Muscle of leg (tissue), 11 donors: ENCODE results near the gene MEIS3. TPM values are rescaled to one million over a fixed set of nuclear protein-coding genes. Genes with fewer than 3 reads are reported as not detected.
A peak's percentile ranks its signal among the peaks of the same experiment; 100 is the strongest.

Source experiments
- DNase-seq: peaks from one replicate; pipeline ENCODE4 v3.0.0; 2013
- H3K27ac ChIP-seq: one replicate; pipeline ENCODE4 v1.5.1; 2013; ENCODE audit warnings: mild to moderate bottlenecking, low read length, control low read depth
- H3K27me3 ChIP-seq: one replicate; pipeline ENCODE4 v1.6.1; 2013; ENCODE audit warnings: low read length; ENCODE audit not compliant: control insufficient read depth, insufficient read depth
- H3K36me3 ChIP-seq: one replicate; pipeline ENCODE4 v1.6.1; 2013; ENCODE audit warnings: low read length; ENCODE audit not compliant: control insufficient read depth, insufficient read depth
- H3K4me1 ChIP-seq: one replicate; pipeline ENCODE4 v1.6.1; 2013; ENCODE audit warnings: low read length; ENCODE audit not compliant: control insufficient read depth, insufficient read depth
- H3K4me3 ChIP-seq: one replicate; pipeline ENCODE4 v1.5.1; 2013; ENCODE audit warnings: low read length, control low read depth
- H3K9me3 ChIP-seq: replicated peaks from 2 replicates; pipeline ENCODE4 v1.6.1; 2013; ENCODE audit warnings: low read depth, low read length; ENCODE audit not compliant: control insufficient read depth
- WGBS: methylation state at CpG from one replicate; pipeline ENCODE4 v1.1.5; 2013; ENCODE audit warnings: missing lambda C conversion rate; ENCODE audit not compliant: insufficient coverage; 5-methylcytosine and 5-hydroxymethylcytosine counted together
- polyA plus RNA-seq, 8 donors: library from polyadenylated mRNA; unstranded; fragments of 120-200 nt; gene quantifications; one replicate each; pipeline versions ENCODE4 v1.2.1 to v1.2.3, GENCODE V29; 2013; ENCODE audit warnings: inconsistent platforms in 1 of 8, low replicate concordance in 1 of 8; ENCODE audit not compliant: insufficient read length in 8 of 8, insufficient read depth in 1 of 8
- total RNA-seq: library from RNA; stranded (reverse); fragments of 120-200 nt; gene quantifications from one replicate; pipeline ENCODE4 v1.2.4, GENCODE V29; 2013

Gene MEIS3
- total and polyA plus RNA-seq, 9 donors: 7.3 to 11.5 (median 9.6) TPM

DNA sequence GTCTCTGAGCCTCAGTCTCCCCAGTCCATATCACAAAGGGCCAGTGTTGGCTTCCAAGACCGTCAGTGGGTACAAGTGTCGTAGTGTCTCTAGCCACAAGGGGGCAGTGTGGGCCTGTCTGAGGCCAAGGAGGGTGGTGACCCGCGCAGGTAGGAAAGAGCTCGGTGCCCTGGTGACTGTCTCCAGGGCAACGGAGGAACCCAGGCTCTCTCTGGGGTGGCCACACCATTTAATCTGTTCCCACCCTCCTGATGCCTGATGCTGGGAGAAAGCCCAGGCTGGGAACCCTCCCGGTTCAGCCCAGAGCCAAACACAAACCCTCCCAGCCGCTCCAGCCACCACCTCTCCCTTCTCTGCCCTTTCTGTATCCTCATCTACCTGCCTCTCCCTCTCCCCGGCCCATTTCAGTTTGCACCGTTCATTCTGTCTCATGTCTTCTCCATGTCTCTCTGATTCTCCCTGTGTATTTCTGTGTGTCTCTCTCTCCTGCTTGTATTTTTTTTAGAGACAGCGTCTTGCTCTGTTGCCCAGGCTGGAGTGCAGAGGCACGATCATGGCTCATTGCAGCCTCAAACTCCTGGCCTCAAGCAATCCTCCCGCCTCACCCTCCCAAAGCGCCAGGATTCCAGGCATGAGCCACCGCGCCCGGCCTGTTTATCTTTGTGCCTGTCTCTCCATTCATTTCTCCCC lies 17.5 kb upstream of the MEIS3 start:
- peaks cover 21% of the 10 kb centered on the region for H3K27me3 ChIP-seq
- DNase-seq: peak; percentile 62
- no peaks in the 10 kb centered on the region for H3K9me3 ChIP-seq
- H3K4me3 ChIP-seq: no peak overlapping the region
- peaks cover 2% of the 10 kb centered on the region for H3K4me1 ChIP-seq
- no peaks in the 10 kb centered on the region for H3K36me3 ChIP-seq
- 31% methylated on average over 14 of the region's 17 CpGs for WGBS
- H3K27ac ChIP-seq: no peak overlapping the region

DNA sequence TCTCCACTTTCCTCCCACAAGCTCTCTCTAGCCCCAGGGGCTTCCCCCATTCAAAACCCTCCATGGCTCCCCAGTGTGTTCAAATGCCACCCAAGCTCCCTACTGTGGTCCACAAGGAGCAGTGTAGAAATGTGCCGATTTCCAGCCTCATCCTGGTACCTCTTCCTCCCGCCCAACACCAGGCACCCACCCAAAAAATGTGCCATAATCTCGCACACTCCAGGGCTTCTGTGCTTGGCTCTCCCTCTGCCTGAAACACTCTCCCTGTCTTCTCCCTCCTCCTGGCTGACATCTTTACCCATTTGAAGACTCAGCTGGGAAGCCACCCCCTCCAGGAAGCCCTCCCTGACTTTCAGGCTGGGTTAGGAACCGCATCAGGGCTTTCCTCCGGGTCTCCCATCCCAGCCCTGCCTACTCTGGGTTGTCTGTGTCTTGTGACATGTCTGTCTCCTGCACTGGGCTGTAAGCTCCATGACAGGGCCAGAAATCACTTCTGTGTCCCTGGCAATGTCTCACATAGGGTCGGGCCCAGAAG lies 16.6 kb upstream of the MEIS3 start:
- Histone ChIP-seq H3K4me3 (no peak overlapping the region), H3K36me3 (no peaks in the 10 kb centered on the region), H3K27ac (no peak overlapping the region), H3K4me1 (peaks cover 2% of the 10 kb centered on the region), H3K27me3 (peaks cover 26% of the 10 kb centered on the region), H3K9me3 (no peaks in the 10 kb centered on the region)
- 80% methylated on average over 3 of the region's 6 CpGs for WGBS
- no peak for DNase-seq

DNA sequence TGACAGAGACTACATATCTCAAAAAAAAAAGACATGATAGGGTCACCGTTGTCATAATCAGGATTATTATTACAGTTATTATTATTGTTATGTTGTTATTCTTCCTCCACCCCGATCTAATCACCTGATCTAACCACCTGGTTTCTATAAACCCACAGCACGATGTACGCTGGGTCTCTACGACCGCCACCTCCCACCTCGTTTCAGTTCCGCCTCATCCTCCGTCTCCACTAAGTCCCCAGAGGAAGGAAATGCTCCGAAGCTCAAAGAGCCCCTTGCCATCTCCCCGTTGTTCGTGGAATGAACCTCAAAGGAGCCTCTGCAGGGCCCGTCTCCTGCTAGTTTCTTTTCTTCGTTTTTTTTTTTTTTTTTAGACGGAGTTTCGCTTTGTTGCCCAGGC lies 15.9 kb upstream of the MEIS3 start:
- WGBS: 38% methylated on average over 9 of the region's 16 CpGs
- Histone ChIP-seq H3K27me3 (peaks cover 33% of the 10 kb centered on the region), H3K4me1 (peaks cover 5% of the 10 kb centered on the region), H3K4me3 (no peak overlapping the region), H3K27ac (no peak overlapping the region), H3K9me3 (no peaks in the 10 kb centered on the region), H3K36me3 (no peaks in the 10 kb centered on the region)
- no peak for DNase-seq

DNA sequence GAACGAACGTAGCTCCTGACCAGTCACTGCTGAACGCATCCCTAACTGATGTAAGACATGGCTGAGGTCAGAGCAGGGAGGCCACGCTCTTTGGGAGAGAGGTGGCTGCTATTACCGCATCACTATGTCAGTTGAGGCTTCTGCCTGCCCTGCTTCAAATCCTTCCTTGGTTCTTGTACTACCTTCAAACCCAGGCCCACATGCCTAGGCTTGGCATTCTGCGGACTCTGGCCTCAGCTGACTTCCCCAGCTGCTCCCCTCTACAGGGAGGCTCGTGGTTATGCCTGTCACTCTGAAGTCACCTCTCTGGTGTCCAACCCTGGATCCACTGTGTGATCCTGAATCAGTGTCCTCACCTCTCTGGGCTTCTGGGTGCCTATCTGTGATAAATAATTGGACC lies 14.8 kb upstream of the MEIS3 start:
- Histone ChIP-seq H3K4me3 (no peak overlapping the region), H3K27me3 (peaks cover 45% of the 10 kb centered on the region), H3K27ac (no peak overlapping the region), H3K9me3 (no peaks in the 10 kb centered on the region), H3K4me1 (peaks cover 13% of the 10 kb centered on the region), H3K36me3 (no peaks in the 10 kb centered on the region)
- no peak for DNase-seq
- 75% methylated on average over 6 of the region's 7 CpGs for WGBS

DNA sequence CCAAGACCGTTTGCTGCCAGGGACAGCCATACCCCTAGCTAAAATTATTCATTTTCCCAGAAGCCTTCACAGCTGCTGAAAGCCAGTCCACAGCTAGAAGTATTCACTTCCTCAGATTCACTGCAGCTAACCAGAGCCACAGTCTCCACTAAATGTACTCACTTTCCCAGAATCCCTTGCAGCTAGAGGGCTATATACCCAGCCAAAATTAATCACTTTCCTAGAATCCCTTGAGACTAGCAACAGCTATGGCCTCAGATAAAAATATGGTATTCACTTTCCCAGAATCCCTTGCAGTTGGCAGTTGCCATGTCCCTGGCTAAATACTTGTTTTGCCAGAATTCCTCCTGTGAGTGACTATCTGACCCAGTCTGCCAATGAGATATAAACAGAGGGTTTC lies 13.8 kb upstream of the MEIS3 start:
- H3K4me3 ChIP-seq: no peak overlapping the region
- 44% methylated on average over 1 of the region's 1 CpG for WGBS
- H3K27me3 ChIP-seq: peaks cover 54% of the 10 kb centered on the region
- no peaks in the 10 kb centered on the region for H3K9me3 ChIP-seq
- H3K36me3 ChIP-seq: no peaks in the 10 kb centered on the region
- H3K27ac ChIP-seq: no peak overlapping the region
- no peak for DNase-seq
- peaks cover 21% of the 10 kb centered on the region for H3K4me1 ChIP-seq

DNA sequence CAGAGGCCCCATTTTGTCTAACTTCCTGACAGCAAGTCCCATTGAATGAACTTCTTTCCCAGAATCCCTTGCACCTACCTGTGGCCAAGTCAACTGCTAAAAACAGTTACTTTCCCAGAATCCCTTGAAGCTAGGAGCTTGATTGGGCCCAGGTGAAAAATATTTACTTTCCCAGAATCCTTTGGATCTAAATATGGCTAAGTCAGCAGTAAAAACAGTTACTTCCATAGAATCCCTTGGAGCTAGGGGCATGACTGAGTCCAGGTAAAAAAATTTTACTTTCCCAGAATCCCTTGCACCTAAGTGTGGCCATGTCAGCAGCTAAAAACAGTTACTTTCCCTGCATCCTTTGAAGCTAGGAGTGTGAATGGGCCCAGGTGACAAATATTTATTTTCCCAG lies 13.2 kb upstream of the MEIS3 start:
- Histone ChIP-seq H3K27ac (no peak overlapping the region), H3K4me3 (no peak overlapping the region), H3K27me3 (peaks cover 54% of the 10 kb centered on the region), H3K9me3 (no peaks in the 10 kb centered on the region), H3K36me3 (no peaks in the 10 kb centered on the region), H3K4me1 (peaks cover 26% of the 10 kb centered on the region)
- no peak for DNase-seq

DNA sequence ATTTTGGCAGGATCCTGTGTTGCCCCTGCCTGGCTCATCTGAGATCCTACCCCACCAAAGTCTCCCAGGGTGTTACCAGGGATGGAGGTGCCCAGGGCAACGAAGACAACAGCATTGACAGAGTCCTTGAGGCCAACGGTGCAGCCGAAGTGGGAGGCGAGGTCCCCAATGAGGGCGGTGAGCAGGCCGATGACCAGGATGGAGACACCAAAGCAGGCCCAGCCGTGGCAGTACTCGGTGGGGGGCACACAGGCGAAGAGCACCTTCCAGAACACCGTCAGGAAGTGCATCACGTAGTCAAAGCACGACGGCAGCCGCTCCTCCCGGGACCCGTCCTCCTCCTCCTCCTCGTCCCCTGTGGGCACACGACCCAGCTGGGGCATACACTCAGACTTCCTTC lies 12.8 kb upstream of the MEIS3 start:
- WGBS: 81% methylated on average over 18 of the region's 18 CpGs
- no peak for DNase-seq
- peaks cover 57% of the 10 kb centered on the region for H3K27me3 ChIP-seq
- no peaks in the 10 kb centered on the region for H3K36me3 ChIP-seq
- no peak overlapping the region for H3K27ac ChIP-seq
- H3K4me3 ChIP-seq: no peak overlapping the region
- peaks cover 26% of the 10 kb centered on the region for H3K4me1 ChIP-seq
- no peaks in the 10 kb centered on the region for H3K9me3 ChIP-seq

DNA sequence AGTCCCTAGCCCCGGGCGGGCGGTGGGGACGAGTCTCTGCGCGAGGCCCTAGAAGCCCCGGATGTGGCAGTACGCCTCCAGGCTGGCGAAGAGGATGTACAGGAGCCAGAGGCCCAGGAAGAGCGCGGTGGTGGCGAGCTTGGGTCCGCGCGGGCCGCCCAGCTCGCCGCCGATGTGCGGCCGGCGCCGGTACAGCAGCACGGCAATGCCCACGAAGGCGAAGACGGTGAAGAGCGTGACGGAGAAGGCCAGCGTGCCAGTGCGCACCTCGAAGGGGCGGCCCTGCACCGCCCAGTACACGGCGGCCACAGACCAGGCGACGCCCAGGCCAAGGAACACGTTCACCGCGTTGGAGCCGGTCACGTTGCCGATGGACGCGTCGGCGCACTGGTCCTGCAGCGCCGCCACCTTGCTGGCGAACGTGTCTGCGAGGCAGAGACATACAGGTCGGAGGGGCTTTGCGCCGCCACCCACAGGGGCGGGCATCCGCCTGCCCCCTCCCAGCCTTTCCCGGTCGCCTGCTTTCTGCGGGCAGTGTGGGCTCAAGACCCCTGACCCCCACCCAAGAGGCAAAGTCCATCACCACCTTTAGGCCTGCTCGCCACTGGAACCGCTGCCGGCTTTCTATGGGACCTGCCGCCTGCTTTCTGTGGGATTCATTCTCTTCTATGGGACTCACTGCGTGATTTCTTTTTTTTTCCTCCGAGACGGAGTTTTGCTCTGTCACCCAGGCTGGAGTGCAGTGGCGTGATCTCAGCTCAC lies 10.9 kb upstream of the MEIS3 start:
- Histone ChIP-seq H3K4me3 (no peak overlapping the region), H3K36me3 (no peaks in the 10 kb centered on the region), H3K27ac (no peak overlapping the region), H3K4me1 (peaks cover 24% of the 10 kb centered on the region), H3K27me3 (peaks cover 71% of the 10 kb centered on the region), H3K9me3 (no peaks in the 10 kb centered on the region)
- DNase-seq: no peak
- WGBS: 1% methylated on average over 69 of the region's 69 CpGs

DNA sequence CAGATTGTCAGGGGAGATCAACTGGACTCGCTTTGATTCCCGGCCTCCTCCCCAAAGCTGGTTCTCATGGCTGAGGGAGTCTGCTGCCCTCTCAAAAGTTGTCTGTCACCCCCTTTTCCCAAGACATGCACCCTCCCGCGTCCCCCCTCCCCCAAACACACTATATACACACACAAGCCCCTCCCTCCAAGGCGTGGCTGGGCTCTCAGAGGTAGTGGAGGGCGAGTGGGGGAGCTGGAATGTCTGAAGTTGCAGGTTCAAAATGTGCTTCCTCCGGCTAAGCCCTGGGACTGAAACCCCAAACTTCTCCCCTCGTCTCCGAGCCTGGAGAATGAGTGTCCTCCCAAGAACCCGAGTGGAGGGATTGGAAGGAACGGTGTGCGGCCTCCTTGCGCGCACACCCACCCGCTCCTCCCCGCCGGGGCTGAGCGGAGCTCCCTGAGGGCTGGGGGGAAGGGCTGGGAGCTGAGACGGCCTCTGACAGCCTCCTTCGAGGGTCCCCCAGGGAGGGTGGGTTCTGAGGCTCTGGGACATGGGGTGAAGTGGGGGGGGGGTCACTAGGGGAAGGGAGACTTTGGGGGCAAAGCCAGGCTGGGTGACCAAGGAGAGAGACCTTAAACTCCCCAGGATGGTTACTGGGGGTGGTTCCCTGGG lies 9.9 kb upstream of the MEIS3 start:
- peaks cover 77% of the 10 kb centered on the region for H3K27me3 ChIP-seq
- no peak overlapping the region for H3K4me3 ChIP-seq
- peaks cover 24% of the 10 kb centered on the region for H3K4me1 ChIP-seq
- no peak for DNase-seq
- no peaks in the 10 kb centered on the region for H3K36me3 ChIP-seq
- WGBS: 8% methylated on average over 9 of the region's 20 CpGs
- H3K27ac ChIP-seq: no peak overlapping the region
- H3K9me3 ChIP-seq: no peaks in the 10 kb centered on the region

DNA sequence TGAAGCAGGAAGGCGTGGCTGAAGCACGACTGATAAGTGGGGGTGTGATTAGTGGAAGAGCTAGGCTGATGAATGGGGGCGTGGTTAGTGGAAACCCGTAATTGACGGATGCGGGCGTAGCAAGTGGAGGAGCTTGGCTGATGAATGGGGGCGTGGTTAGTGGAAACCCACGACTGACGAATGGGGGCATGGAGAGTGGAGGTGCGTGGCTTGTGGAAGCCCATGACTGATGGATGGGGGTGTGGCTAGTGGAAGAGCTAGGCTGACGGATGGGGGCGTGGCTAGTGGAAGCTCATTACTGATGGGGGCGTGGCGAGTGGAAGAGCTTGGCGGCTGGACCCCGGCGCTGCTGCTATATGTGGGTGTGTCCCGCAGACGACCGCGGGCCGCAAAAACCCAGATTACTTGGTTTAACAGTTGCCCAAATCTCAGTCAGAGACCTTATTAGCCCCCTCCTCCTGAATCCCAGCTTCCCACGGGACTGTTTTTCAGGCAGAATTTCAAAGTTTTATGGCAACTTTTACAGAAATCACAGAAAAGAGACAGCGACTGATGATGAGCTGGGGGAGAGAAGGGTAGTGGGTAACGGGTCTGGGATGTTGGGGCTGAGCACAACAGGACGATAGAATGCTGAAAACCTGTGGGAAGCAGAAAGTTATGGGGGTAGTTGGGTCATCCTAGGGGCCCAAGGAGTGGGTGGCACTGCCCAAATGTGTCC lies 9.0 kb upstream of the MEIS3 start:
- Histone ChIP-seq H3K27me3 (peaks cover 86% of the 10 kb centered on the region), H3K9me3 (no peaks in the 10 kb centered on the region), H3K27ac (no peak overlapping the region), H3K36me3 (no peaks in the 10 kb centered on the region), H3K4me3 (no peak overlapping the region), H3K4me1 (peaks cover 24% of the 10 kb centered on the region)
- DNase-seq: peak; percentile 92
- 3% methylated on average over 15 of the region's 27 CpGs for WGBS
